GM19372 (cell line): Measurements from ENCODE around the gene TBL3.
"Not testable (repeated sequence)": the region's sequence is repeated elsewhere in the genome, so short reads cannot be mapped to it uniquely, and the experiment has no call there.

Source experiments
- ATAC-seq: cut with Tn5 transposase; IDR thresholded peaks from one replicate; pipeline ENCODE4 v1.9.1; 2021; ENCODE audit warnings: mild to moderate bottlenecking, low read depth, moderate library complexity; ENCODE audit not compliant: unreplicated experiment

Gene TBL3

DNA sequence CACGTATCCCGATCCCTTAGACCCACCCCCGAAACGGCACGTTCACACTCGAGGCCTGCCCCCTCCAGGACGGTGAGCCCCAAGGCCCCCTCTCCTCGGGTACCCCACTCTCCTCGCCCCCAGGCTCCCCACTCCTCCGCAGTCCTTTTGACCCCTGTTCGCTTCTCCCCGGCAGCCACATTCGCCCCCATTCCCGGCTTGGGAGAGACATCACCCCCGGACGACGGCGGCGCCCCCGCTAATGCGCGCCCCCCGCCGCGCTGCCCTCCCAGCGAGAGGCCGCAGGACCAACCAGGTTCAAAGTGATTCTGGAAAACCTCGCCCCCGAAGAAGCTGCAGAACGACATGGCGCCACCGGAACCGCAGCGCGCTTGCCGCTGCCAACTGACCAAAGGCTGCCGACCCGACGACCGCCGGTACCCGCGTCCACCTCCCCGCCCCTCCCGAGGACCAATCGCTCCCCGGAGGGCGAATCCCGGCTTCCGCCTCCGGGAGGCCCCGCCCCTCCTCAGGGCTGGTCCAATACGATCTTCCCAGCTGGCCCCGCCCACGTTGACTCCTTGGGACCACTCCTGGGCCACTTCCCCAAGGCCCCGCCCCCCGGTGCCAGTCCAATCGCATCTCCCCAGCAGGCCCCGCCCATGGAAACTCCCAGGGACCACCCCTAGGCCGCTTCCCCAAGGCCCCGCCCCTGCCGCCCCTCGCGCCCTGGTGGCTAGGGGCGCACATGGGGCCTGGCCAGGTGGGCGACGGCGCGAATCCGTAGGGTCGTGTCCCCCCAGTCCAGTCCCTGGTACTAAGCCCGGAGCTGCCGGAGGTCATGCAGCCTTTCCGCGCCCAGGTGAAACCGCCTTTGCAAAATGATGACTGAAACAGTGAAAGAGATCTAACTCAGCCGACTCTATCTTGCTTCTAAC lies 28.8 kb upstream of the TBL3 start, which contains the start of gene MSRB1:
TSS of gene MSRB1 (minus strand) at position 390 of the 917 bp plus-strand sequence. CDS start at position 347, 43 bp downstream.
- ATAC-seq: peak; percentile 93

- no peak for ATAC-seq
Observed at GRCh38 chr16:1944612-1945199, 27.1 kb upstream of the TBL3 start.

DNA sequence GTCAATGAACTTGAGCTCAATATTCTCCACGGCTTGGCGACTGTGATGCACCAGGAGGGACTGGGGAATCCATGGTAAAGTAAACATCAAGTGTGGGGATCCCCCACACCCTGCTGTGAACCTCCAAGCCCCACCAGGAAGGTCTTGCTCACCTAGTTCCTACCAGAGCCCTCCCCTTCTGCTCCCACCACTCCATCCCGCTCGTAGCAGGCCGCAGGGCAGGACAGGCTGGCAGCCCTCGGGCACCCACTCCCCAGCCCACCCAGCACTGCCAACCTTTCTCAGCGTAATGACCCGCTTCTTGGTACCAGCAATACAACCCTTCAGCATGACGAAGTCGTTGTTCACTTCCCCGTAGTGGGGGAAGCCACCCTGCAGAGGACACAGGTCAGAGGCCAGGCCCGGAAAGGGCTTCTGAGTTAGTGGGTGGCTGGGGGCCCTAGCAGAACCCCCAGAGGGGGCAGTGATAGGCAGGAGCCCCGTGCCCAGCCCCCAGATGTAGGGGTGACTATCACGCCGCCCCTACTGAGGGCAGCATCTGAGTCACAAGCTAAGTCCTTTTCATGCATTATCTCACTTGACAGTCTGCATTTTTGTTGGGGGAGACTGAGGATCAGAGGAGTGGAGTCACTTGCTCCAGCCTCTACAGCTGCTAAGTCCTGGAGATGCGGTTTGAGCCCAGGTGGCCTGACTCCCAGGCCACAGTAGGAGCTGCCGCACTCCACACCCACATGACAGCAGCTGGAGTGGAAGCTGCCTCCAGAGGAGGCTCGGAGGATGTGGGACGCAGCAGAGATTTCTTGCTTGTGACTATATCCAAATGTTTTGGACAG lies 26.1 kb upstream of the TBL3 start:
- ATAC-seq: no peak

DNA sequence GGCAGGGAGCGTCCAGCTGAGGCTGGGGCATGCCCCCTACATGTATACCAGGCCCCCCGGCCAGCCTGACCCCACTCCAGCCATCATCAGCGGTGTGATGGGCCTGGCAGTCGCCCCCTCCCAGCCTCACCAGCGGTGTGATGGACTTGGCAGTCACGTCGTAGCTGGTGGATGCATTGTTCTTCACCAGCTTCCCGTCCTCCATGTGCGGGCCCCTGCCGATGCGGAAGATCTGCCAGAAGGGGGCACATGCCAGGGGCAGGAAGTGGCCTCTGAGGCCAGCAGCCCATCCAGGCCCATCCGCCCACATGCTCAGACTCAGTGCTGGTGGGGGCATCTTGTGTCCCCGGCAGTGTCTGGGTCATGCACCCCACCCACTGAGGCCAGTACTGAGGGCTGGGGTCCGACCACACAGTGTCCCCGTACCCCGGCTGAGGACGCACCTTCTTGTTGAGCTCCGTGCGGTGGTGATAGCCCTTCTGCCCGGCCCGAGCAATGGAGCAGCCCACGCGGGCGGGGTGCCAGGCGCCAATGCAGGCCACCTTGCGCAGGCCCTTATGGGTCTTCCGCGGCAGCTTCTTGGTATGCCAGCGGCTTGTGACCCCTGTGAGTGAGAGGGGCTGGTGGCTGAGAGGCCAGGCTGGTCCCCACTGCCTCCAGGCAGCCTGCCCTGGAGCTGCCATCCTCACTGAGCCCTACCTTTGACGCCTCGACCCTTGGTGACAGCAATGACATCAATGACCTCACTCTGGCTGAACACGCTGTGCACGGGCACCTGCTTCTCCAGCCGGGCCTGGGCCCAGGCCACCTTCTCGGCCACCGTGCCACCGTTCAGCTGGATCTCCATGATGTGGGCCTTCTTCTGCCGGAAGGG lies 25.1 kb upstream of the TBL3 start:
- ATAC-seq: no peak

DNA sequence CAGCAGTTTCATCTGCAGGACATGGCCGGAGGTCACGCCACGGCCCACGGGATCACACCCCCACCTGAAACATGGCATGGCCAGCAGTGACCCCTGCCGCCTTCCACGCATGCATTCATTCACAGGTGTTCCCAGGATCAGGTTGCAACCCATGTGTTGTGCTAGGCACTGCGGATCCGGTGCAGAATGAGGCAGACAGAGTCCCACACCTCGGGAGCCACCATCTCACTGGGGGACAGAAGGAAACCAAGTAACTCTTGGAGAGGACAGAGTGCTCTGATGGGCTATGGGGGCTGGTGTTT lies 24.5 kb upstream of the TBL3 start:
- ATAC-seq: no peak

GRCh38 chr16:1949507-1949906 lies 22.3 kb upstream of the TBL3 start:
- ATAC-seq: no peak

- no peak for ATAC-seq
Observed at GRCh38 chr16:1950047-1950446, 21.8 kb upstream of the TBL3 start.

- ATAC-seq: no peak
Observed at GRCh38 chr16:1950559-1950958, 21.3 kb upstream of the TBL3 start.

DNA sequence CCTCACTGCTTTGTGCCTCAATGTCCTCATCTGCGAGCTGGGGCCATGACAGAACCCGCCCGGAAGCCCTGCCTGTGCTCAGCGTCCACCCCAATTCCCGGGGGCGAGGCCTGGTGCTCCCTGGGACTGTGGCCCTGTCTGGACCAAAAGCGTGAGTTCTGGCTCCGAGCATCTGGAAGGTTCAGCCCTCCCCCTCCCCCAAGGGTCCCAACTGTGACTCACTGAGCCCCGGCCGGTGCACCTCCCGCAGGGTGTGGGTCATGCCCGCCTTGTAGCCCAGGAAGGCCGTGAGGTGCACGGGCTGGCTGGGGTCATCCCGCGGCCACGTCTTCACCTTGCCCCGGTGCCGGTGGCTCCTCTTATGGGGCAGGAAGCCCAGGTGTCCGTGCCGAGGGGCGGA lies 18.1 kb upstream of the TBL3 start:
- ATAC-seq: no peak

DNA sequence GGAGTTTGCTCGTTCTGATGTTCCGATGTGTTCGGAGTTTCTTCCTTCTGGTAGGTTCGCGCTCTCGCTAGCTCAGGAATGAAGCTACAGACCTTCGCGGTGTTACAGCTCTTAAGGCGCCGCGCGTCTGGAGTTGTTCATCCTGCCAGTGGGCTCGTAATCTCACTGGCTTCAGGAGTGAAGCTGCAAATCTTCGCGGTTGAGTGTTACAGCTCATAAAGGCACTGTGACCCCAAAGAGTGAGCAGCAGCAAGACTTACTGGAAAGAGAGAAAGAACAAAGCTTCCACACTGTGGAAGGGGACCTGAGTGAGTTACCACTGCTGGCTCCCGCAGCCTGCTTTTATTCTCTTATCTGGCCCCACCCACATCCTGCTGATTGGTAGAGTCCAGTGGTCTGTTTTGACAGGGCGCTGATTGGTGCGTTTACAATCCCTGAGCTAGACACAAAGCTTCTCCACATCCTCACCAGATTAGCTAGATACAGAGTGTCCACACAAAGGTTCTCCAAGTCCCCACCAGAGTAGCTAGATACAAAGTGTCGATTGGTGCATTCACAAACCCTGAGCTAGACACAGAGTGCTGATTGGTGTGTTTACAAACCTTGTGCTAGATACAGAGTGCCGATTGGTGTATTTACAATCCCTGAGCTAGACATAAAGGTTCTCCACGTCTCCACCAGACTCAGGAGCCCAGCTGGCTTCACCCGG lies 14.3 kb upstream of the TBL3 start:
- not testable (repeated sequence) for ATAC-seq

GRCh38 chr16:1958143-1958491 lies 13.7 kb upstream of the TBL3 start:
- ATAC-seq: not testable (repeated sequence)

- peak; percentile 2 for ATAC-seq
Observed at GRCh38 chr16:1958715-1959268, 13.1 kb upstream of the TBL3 start.

DNA sequence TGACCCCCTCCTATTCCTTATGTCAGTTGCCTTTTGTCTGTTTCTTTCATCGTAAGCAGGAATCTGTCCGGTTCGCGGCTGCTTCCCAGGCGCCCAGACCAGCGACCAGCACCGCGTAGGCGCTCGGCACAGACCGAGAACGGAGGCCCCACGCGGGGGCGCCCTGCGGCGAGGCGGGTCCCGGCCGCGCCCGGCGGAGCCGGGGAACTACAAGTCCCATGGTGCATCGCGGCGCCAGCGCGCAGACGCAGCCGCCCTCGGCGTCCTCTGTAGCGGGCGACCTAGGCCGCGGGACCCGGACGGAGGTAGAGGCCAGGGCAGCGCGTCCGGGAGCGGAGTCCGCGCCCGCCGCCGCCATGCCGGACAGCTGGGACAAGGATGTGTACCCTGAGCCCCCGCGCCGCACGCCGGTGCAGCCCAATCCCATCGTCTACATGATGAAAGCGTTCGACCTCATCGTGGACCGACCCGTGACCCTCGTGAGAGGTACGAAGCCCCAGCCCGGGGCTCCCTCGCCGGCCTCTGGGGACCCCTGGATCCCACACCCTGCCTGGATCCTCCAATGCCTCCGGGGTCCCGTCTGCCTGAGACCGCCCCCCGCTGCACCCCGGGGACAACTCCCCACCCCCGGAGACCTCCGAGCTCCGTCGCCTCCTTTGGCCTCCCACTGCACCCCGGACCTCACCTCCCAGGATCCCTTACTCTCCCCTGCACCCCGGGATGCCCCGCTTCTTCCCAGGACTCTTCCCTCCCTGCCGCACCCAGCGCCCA lies 12.4 kb upstream of the TBL3 start, which contains the start of gene NDUFB10:
TSS of gene NDUFB10 (plus strand) at position 270 of the 771 bp plus-strand sequence. CDS start at position 357, 87 bp downstream.
- peak; percentile 69 for ATAC-seq

DNA sequence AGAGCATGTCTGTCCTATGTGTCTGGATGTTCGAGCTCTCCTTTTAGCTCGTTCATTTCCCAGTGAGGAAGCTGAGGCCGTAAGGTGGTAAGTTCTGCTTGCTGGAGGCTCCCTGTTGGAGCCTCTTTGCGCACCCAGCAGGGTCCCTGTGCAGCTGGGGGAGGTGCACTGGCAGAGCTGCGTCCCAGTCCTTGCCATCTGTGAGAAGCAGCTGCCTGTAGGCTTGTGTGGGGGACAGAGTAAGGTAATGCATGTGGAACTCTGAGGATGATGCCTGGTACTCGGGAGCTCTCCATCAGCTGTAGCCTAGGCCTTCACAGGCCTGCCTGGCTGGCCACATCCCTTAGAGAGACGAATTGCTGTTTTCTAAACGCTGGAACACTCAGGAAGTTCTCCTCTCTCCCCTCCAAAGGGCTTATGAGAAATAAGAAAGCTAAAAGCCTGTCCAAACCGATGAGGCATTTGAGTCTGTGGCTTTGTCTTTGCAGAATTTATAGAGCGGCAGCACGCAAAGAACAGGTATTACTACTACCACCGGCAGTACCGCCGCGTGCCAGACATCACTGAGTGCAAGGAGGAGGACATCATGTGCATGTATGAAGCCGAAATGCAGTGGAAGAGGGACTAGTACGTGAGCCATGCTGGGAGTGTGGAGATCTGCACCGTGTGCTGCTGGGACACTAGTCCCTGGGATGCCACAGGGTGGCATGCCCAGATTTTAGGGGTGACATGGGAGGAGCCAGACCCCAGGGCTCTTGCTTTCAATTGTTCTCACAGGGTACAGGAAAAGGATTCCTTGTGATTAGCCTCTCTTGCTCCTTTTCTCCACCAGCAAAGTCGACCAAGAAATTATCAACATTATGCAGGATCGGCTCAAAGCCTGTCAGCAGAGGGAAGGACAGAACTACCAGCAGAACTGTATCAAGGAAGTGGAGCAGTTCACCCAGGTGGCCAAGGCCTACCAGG lies 10.9 kb upstream of the TBL3 start:
- ATAC-seq: no peak

DNA sequence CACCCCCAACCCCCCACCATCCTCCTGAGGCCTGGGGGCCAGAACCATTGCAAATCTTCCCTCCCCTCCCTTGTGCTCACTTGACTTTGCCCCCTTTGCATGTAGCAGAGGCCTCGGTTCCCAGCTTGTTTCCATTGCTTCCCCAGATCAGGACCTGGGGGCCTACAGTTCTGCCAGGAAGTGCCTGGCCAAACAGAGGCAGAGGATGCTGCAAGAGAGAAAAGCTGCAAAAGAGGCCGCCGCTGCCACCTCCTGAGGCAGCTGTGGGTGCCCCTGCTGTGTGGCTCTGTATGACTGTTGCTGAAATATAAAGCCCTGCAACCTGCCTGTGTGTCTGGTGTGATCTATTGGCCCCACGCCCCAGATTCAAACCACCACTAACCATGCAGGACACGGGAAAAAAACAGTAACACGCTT lies 10.2 kb upstream of the TBL3 start:
- no peak for ATAC-seq

DNA sequence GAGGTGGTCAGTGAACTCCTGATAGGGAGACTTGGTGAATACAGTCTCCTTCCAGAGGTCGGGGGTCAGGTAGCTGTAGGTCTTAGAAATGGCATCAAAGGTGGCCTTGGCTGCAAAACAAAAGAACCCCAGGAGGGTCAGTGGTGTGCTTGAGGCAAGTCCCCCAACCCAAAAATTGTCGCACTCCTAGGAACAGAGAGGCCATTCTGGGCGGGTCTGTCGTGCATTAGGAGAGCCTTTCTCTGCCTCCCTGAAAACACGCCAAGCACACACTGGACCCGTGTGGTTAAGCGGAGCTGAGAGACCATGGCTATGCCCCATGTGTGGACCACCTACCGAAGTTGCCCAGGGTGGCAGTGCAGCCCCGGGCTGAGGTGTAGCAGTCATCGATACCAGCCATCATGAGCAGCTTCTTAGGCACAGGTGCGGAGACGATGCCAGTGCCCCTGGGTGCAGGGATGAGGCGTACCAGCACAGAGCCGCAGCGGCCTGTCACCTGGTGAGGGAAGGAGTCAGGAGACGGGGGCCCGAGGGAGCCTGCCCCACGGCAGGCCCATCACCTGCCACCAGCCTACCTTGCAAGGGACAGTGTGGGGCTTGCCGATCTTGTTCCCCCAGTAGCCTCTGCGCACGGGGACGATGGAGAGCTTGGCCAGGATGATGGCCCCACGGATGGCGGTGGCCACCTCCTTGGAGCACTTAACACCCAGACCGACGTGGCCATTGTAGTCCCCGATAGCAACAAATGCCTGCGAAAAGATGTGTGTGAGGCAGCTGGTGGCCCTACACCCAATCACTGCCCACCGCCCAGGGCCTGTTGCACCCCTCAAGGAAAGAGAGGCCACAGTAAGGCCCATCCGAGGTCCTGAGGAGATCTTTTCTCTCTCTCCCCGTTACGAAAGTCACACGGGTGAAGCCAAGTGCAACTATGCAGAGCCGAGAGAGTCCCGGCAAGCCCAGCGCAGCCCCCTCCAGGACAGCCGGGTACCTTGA lies 9.4 kb upstream of the TBL3 start:
- ATAC-seq: not testable (repeated sequence)
